K562 (cell line): ENCODE results near the gene ZNF618. TPM values are rescaled to one million over a fixed set of nuclear protein-coding genes. Genes with fewer than 3 reads are reported as not detected.

ENCODE experiments used
- ATAC-seq: fragments of 200-7000 bp; cut with Tn5 transposase; 3 replicates; pipeline ENCODE4 v1.9.1; 2020; ENCODE audit warnings: moderate library complexity
- BruUV-seq: library from RNA; stranded (reverse); fragments of 400-500 nt; replicated peaks from 2 replicates; lab custom pipeline; 2021; lab: Mats Ljungman, UMichigan
- CTCF ChIA-PET: fragments of 300-600 bp; formaldehyde crosslinking; extraction: SDS; loops from one replicate; lab custom pipeline; 2021; ENCODE audit warnings: low intra/inter-chr PET ratio; lab: Yijun Ruan, JAX
- POLR2A ChIA-PET: fragments of 300-600, 350-650 bp; sonication (Branson Sonifier 250); formaldehyde crosslinking; extraction: SDS; loops from one replicate; lab custom pipeline; 2021; ENCODE audit warnings: antibody characterized with exemption, inconsistent platforms; lab: Yijun Ruan, JAX
- DNase-seq, 4 experiments: peaks; one replicate each; pipeline versions ENCODE4 v3.0.0 to v3.0.0-alpha.2; 2011 to 2018; ENCODE audit warnings: low spot score in 3 of 4, mixed read lengths in 3 of 4; ENCODE audit errors: extremely low read depth in 1 of 4
- FAIRE-seq: peaks from 2 replicates; lab custom pipeline; 2011; peaks lifted over from hg19 to GRCh38; lab: Jason Lieb, UNC
- H2AFZ ChIP-seq: 2 replicates; pipeline ENCODE4 v1.6.0; 2011; ENCODE audit warnings: low read depth, low read length, control low read depth, inconsistent platforms
- H3K27ac ChIP-seq: fragments of 200-600 bp; 3 replicates; pipeline ENCODE4 v1.8.0; 2011; ENCODE audit warnings: low read depth, mild to moderate bottlenecking, control low read depth, inconsistent platforms, low read length, moderate library complexity, mixed read lengths; ENCODE audit errors: extremely low read depth
- H3K27me3 ChIP-seq, 2 experiments: fragments of 300-600 bp in 1 of 2; 2 replicates in 1 of 2; 3 replicates in 1 of 2; pipeline versions ENCODE4 v1.6.0 to v1.8.0; 2011; ENCODE audit warnings: inconsistent platforms in 2 of 2, low read length in 2 of 2, mild to moderate bottlenecking in 1 of 2, mixed read lengths in 1 of 2, moderate library complexity in 1 of 2; ENCODE audit not compliant: control insufficient read depth in 2 of 2, insufficient read depth in 2 of 2
- H3K36me3 ChIP-seq: fragments of 300-600 bp; 3 replicates; pipeline ENCODE4 v1.8.0; 2011; ENCODE audit warnings: mild to moderate bottlenecking, low read length, inconsistent platforms; ENCODE audit not compliant: control insufficient read depth, insufficient read depth
- H3K4me1 ChIP-seq, 2 experiments: fragments of 200-600 bp in 1 of 2; replicated peaks in 1 of 2; 2 replicates in 1 of 2; 3 replicates in 1 of 2; pipeline versions ENCODE4 v1.5.1 to v1.8.0; 2011; ENCODE audit warnings: inconsistent platforms in 2 of 2, low read length in 2 of 2, mild to moderate bottlenecking in 1 of 2, mixed read lengths in 1 of 2, moderate library complexity in 1 of 2; ENCODE audit not compliant: control insufficient read depth in 2 of 2, insufficient read depth in 2 of 2
- H3K4me2 ChIP-seq: 2 replicates; pipeline ENCODE4 v1.6.1; 2011; ENCODE audit warnings: low read length, control low read depth, inconsistent platforms, mixed read lengths; ENCODE audit not compliant: insufficient read depth
- H3K4me3 ChIP-seq: fragments of 200-600 bp; sonication (generic), shearing (Covaris generic); 2 replicates; pipeline ENCODE4 v1.5.1; 2016; ENCODE audit warnings: control low read depth, inconsistent platforms
- H3K79me2 ChIP-seq: fragments of 200-600 bp; 3 replicates; pipeline ENCODE4 v1.8.0; 2011; ENCODE audit warnings: low read length, inconsistent platforms; ENCODE audit not compliant: control insufficient read depth, insufficient read depth
- H3K9ac ChIP-seq, 2 experiments: 2 replicates each; pipeline versions ENCODE4 v1.6.0 to v1.6.1; 2011; ENCODE audit warnings: low read depth in 2 of 2, low read length in 2 of 2, control low read depth in 1 of 2, inconsistent platforms in 1 of 2, mild to moderate bottlenecking in 1 of 2, mixed read lengths in 1 of 2; ENCODE audit not compliant: insufficient read depth in 1 of 2
- H3K9me1 ChIP-seq: one replicate; pipeline ENCODE4 v1.6.0; 2011; ENCODE audit warnings: inconsistent platforms, mild to moderate bottlenecking, low read length, moderate library complexity; ENCODE audit not compliant: control insufficient read depth, insufficient read depth
- H3K9me3 ChIP-seq: replicated peaks from 2 replicates; pipeline ENCODE4 v1.5.1; 2011; ENCODE audit warnings: low read depth, low read length, inconsistent platforms; ENCODE audit not compliant: control insufficient read depth, insufficient read depth
- H4K20me1 ChIP-seq: replicated peaks from 2 replicates; pipeline ENCODE4 v1.6.1; 2011; ENCODE audit warnings: low read length, inconsistent platforms, mixed read lengths; ENCODE audit not compliant: control insufficient read depth, insufficient read depth
- GABPA ChIP-seq: fragments of 200-800 bp; sonication (Bioruptor generic); conservative IDR thresholded peaks from 2 replicates; pipeline ENCODE4 v1.6.1; 2016; ENCODE audit warnings: low read depth, missing genetic modification characterization, missing compliant biosample characterization
- HLTF ChIP-seq: fragments of 450-650 bp; IDR thresholded peaks from 2 replicates; pipeline ENCODE4 v1.6.1; 2016
- HNRNPH1 ChIP-seq: fragments of 200-400 bp; formaldehyde crosslinking; optimal IDR thresholded peaks from 2 replicates; pipeline ENCODE3; 2017; ENCODE audit warnings: low read depth, mild to moderate bottlenecking, low read length, moderate library complexity
- PHF21A ChIP-seq: fragments of 450-650 bp; IDR thresholded peaks from 2 replicates; pipeline ENCODE4 v1.6.1; 2017; ENCODE audit warnings: low read depth, borderline replicate concordance
- RERE ChIP-seq: sonication (generic); formaldehyde crosslinking; IDR thresholded peaks from 2 replicates; pipeline ENCODE4 v1.8.0; 2023; ENCODE audit warnings: missing genetic modification reagents, mild to moderate bottlenecking, borderline replicate concordance
- SMARCA5 ChIP-seq: fragments of 450-650 bp; IDR thresholded peaks from 2 replicates; pipeline ENCODE4 v1.6.1; 2016
- SP1 ChIP-seq: sonication (generic); formaldehyde crosslinking; IDR thresholded peaks from 2 replicates; pipeline ENCODE4 v1.8.1; 2022; ENCODE audit warnings: mild to moderate bottlenecking, missing genetic modification reagents
- SRSF7 ChIP-seq: fragments of 200-400 bp; formaldehyde crosslinking; optimal IDR thresholded peaks from 2 replicates; pipeline ENCODE3; 2017; ENCODE audit warnings: mild to moderate bottlenecking, low read depth, low read length
- ZBTB2 ChIP-seq: fragments of 450-650 bp; IDR thresholded peaks from 2 replicates; pipeline ENCODE4 v1.6.1; 2016; ENCODE audit warnings: antibody characterized with exemption
- ZEB2 ChIP-seq: fragments of 450-650 bp; IDR thresholded peaks from 2 replicates; pipeline ENCODE4 v1.6.1; 2016
- ZNF507 ChIP-seq: conservative IDR thresholded peaks from 2 replicates; pipeline ENCODE4 v1.6.1; 2017; ENCODE audit warnings: missing genetic modification characterization, missing compliant biosample characterization
- WGBS: fragments of 100-300 bp; shearing (Covaris generic); methylation state at CpG from one replicate; pipeline ENCODE4 v1.1.6; 2016; ENCODE audit warnings: low coverage, mixed read lengths; ENCODE audit not compliant: insufficient coverage; ENCODE audit errors: missing lambda C conversion rate; 5-methylcytosine and 5-hydroxymethylcytosine counted together
- in situ Hi-C: fragments of 300-500 bp; cut with MboI; formaldehyde crosslinking; loops from 4 replicates; pipeline ENCODE4 v1.15.0; 2018; ENCODE audit warnings: inconsistent platforms, mixed read lengths
- intact Hi-C: fragments of 100-400 bp; cut with micrococcal nuclease; formaldehyde crosslinking; loops from 2 replicates; pipeline ENCODE4 v1.14.2; 2022
- polyA plus RNA-seq, 8 experiments: library from polyadenylated mRNA; depleted of rRNA in 4 of 8; stranded (reverse) in 5 of 8; unstranded in 3 of 8; fragments of >200 nt; fragmentation: Nextera tagmentation in 2 of 8; fragmentation: Illumina TruSeq in 1 of 8; extraction: Ambion mirVana in 2 of 8; extraction: Trizol in 1 of 8; gene quantifications; 2 replicates each; pipeline versions ENCODE4 v1.2.1 to v1.2.3, GENCODE V29; 2011 to 2014; ENCODE audit warnings: inconsistent platforms in 1 of 8, missing spikeins in 1 of 8
- total RNA-seq, 7 experiments: library from RNA; depleted of rRNA in 6 of 7; stranded (reverse); fragments of >200 nt in 6 of 7; fragmentation: Illumina TruSeq in 2 of 7; extraction: Trizol in 2 of 7; gene quantifications; 2 replicates each; pipeline versions ENCODE4 v1.2.1 to v1.2.3, GENCODE V29; 2011 to 2021; ENCODE audit warnings: low replicate concordance in 1 of 7

ZNF618 gene
- total and polyA plus RNA-seq, 9 of the 15 experiments (the other 6 are each of a cell fraction or from before 2014, with no cell fraction given), result 0.08 to 13.7 (median 3.4) TPM

GRCh38 chr9:114002986-114003350 lies 126.9 kb downstream of the ZNF618 start:
- Histone ChIP-seq H3K4me3 (no peak overlapping the region), H3K9me3 (no peaks in the 10 kb centered on the region), H3K27ac (no peak overlapping the region), H3K36me3 (peaks cover 9% of the 10 kb centered on the region; the same call in 2 of the 3 replicates), H3K4me1 (peaks cover 0 to 6% of the 10 kb centered on the region in 2 experiments; a peak in 1 of 5 replicates), H2AFZ (no peak overlapping the region), H3K9me1 (no peaks in the 10 kb centered on the region), H3K4me2 (no peak overlapping the region), H3K9ac (no peak overlapping the region), H3K79me2 (no peaks in the 10 kb centered on the region), H3K27me3 (no peaks in the 10 kb centered on the region), H4K20me1 (no peaks in the 10 kb centered on the region; the same call in 1 of the 2 replicates)
- ATAC-seq, result no peak
- CTCF ChIA-PET, result no interaction called here
- intact Hi-C loops, result no loop called here
- DNase-seq, result no peak
- TF ChIP-seq ZBTB2, result no peak
- no peak for TF ChIP-seq ZNF507 (tag)
- no peak for TF ChIP-seq PHF21A
- no peak for TF ChIP-seq SRSF7
- TF ChIP-seq RERE (CRISPR knock-in tag), result no peak
- TF ChIP-seq SMARCA5, result no peak
- TF ChIP-seq HNRNPH1, result no peak
- no peak for TF ChIP-seq HLTF
- no peak for TF ChIP-seq GABPA
- no peak for TF ChIP-seq SP1
- TF ChIP-seq ZEB2, result no peak
- no TSS peak for BruUV-seq
- WGBS, result 66% methylated on average over 5 of the region's 5 CpGs
- no peak for FAIRE-seq
- in situ Hi-C loops, result no loop called here
- POLR2A ChIA-PET, result interaction anchor here (0.7 kb wide), 1 partner anchor 283 kb away, joined by 3 read pairs; no protein-coding TSS in a partner anchor
